ENCODE results near the gene VPS13A.

Gene VPS13A

DNA sequence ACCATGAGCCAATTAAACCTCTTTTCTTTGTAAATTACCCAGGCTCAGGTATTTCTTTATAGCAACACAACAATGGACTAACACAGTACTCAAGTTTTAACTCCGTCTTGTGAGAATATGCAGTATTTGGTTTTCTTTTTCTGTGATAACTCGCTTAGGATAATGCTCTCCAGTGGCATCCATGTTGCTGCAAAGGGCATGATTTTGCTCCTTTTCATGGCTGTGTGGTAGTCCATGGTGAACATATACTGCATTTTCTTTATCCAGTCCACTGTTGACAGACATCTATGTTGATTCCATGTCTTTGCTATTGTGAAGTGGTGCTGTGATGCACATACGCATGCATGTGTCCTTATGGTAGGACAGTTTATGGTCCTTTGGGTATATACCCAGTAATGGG is 10.9 kb downstream of the VPS13A start:
- 100% methylated on average over 1 of the region's 3 CpGs; no CpG with 5 or more reads in 1 of the 2 experiments for WGBS, 2 experiments (ENCODE audit: insufficient coverage in 2 of 2)
- Histone ChIP-seq H3K9me3 (ENCODE audit: control insufficient read depth, low read length) (no peaks in the 10 kb centered on the region), H3K4me1 (ENCODE audit: control insufficient read depth, insufficient read depth, low read length, poor library complexity, severe bottlenecking) (no peaks in the 10 kb centered on the region), H3K27ac (ENCODE audit: low read depth, low read length, severe bottlenecking) (no peak overlapping the region), H3K4me3 (ENCODE audit: extremely low read depth, insufficient read depth, low read length, poor library complexity, severe bottlenecking) (no peak overlapping the region), H3K36me3 (ENCODE audit: control insufficient read depth, insufficient read depth, low read length) (no peaks in the 10 kb centered on the region)

DNA sequence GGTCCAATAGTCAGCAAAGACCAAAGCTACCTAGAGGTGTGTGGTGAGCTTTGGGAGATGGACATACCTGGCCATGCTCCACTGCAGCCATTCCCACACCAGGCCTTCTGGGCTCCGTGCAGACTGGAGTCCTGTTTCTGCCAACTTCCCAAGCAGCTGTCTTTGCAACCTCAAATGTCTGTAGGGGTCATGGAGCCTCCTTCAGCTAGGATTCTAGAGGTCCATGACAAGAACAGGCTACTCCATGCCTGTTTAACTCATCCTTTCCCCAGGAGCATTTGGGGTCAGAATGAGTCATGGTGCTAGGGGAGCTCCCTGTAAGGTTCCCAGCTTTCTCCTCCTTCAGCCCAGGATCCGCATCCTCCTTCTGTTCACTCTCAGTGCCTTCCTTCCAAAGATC is 17.1 kb downstream of the VPS13A start:
- Histone ChIP-seq H3K4me3 (ENCODE audit: extremely low read depth, insufficient read depth, low read length, poor library complexity, severe bottlenecking) (no peak overlapping the region), H3K4me1 (ENCODE audit: control insufficient read depth, insufficient read depth, low read length, poor library complexity, severe bottlenecking) (no peaks in the 10 kb centered on the region), H3K27ac (ENCODE audit: low read depth, low read length, severe bottlenecking) (no peak overlapping the region), H3K9me3 (ENCODE audit: control insufficient read depth, low read length) (no peaks in the 10 kb centered on the region), H3K36me3 (ENCODE audit: control insufficient read depth, insufficient read depth, low read length) (no peaks in the 10 kb centered on the region)
- WGBS, 2 experiments (ENCODE audit: insufficient coverage in 2 of 2), result 83 to 100% methylated on average over 1 to 2 of the region's 2 CpGs

DNA sequence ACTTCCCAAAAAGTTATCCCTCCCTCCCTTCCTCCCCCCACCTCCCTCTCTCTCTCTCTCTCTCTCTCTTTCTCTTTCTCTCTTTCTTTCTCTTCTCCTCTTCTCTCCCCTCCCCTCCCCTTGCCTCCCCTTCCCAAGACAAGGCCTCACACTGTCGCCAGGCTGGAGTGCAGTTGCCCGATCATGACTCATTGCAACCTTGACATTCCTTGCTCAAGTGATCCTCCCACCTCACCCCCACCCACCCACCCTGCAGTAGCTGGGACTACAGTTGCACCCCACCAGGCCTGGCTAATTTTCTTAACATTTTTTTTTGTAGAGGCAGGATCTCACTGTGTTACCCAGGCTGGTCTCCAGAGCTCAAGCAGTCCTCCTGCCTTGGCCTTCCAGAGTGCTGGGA is 32.8 kb downstream of the VPS13A start:
- Histone ChIP-seq H3K4me3 (ENCODE audit: extremely low read depth, insufficient read depth, low read length, poor library complexity, severe bottlenecking) (no peak overlapping the region), H3K4me1 (ENCODE audit: control insufficient read depth, insufficient read depth, low read length, poor library complexity, severe bottlenecking) (no peaks in the 10 kb centered on the region), H3K27ac (ENCODE audit: low read depth, low read length, severe bottlenecking) (no peak overlapping the region), H3K9me3 (ENCODE audit: control insufficient read depth, low read length) (no peaks in the 10 kb centered on the region), H3K36me3 (ENCODE audit: control insufficient read depth, insufficient read depth, low read length) (no peaks in the 10 kb centered on the region)
- WGBS, 2 experiments (ENCODE audit: insufficient coverage in 2 of 2), result no CpG with 5 or more reads among the region's 2 CpGs

DNA sequence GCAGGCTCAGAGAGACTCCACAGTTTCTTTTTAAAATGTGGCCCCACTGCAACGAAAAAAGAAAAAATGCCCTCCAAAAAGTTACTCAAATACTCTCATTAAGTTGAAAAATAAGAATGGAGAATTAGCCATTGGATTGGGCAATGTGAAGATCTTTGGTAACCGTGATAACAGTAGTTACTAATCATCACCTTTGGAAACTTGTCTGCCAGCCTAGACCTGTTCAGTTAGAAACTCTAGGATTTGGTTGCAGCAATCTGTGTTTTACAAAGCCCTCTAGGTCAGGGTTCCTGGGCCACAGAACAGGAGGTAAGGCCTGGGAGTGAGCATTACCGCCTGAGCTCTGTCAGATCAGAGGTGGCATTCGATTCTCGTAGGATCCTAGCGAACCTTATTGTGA is 34.2 kb downstream of the VPS13A start:
- 93 to 100% methylated on average over 5 of the region's 6 CpGs for WGBS, 2 experiments (ENCODE audit: insufficient coverage in 2 of 2)

DNA sequence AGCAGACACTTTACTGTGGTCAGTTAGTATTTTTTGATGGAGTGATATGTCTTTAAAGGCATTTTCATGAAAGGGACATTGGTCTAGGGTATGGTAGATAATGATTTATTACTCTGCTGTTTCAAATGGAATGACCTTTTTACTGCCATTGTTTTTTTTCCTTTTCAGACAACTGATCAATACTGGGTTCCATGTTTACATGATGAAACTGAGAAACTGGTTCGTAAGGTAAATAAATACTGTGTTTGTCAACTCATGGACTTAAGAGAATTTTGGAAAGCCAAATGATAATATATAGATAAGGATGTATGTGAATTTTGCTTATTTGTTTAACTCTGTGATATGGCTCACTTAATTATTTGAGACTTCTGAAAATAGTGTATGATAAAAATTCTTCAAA is 35.5 kb downstream of the VPS13A start:
- H3K36me3 ChIP-seq (ENCODE audit: control insufficient read depth, insufficient read depth, low read length), result no peaks in the 10 kb centered on the region
- no peaks in the 10 kb centered on the region for H3K9me3 ChIP-seq (ENCODE audit: control insufficient read depth, low read length)
- whole genome bisulfite sequencing, 2 experiments (ENCODE audit: insufficient coverage in 2 of 2), result 89 to 100% methylated on average over 1 of the region's 1 CpG
- H3K27ac ChIP-seq (ENCODE audit: low read depth, low read length, severe bottlenecking), result no peak overlapping the region
- H3K4me3 ChIP-seq (ENCODE audit: extremely low read depth, insufficient read depth, low read length, poor library complexity, severe bottlenecking), result no peak overlapping the region
- H3K4me1 ChIP-seq (ENCODE audit: control insufficient read depth, insufficient read depth, low read length, poor library complexity, severe bottlenecking), result no peaks in the 10 kb centered on the region

More for the DNA sequence above, 34.2 kb downstream of the VPS13A start:
- no peak overlapping the region for H3K4me3 ChIP-seq (ENCODE audit: extremely low read depth, insufficient read depth, low read length, poor library complexity, severe bottlenecking)
- no peak overlapping the region for H3K27ac ChIP-seq (ENCODE audit: low read depth, low read length, severe bottlenecking)
- H3K9me3 ChIP-seq (ENCODE audit: control insufficient read depth, low read length), result no peaks in the 10 kb centered on the region
- no peaks in the 10 kb centered on the region for H3K36me3 ChIP-seq (ENCODE audit: control insufficient read depth, insufficient read depth, low read length)
- H3K4me1 ChIP-seq (ENCODE audit: control insufficient read depth, insufficient read depth, low read length, poor library complexity, severe bottlenecking), result no peaks in the 10 kb centered on the region

DNA sequence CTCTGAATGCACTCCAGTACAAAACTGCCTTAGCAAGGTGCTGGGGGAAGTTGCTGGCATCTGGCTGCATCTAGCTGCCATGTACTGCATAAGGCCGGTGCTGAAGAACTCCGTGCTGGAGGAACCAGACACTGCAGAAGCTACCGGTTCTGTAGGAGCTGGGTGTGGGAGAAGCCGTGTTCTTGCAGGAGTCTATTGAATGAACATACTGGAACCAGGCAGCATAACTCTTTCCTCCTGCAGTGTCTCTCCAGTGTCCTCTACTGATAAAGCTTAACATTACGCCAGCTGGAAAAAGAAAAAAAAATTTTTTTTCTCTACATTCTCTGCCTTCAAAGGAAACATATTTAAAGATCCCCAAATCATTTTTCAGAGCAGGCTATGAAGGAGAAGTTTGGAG is 38.5 kb downstream of the VPS13A start:
- WGBS, 2 experiments (ENCODE audit: insufficient coverage in 2 of 2), result 91 to 92% methylated on average over 3 of the region's 5 CpGs

DNA sequence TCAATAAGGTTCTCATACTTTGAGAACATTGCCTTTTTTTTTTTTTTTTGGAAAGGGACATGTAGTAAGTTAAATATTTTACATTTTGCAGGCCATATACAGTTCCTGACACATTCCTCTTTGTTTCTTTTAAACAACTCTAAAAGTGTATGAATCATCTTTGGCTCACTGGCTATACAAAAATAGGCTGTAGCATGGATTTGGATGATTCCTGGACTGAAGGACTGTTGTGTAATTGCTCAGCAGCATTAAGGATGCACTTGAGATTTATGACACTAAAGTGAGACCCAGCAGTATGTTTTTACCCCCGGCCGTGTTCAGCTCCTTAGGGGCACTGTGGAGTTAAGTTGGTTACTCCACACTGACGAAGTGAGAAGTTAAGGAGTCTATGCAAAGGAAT is 41.3 kb downstream of the VPS13A start:
- Histone ChIP-seq H3K27ac (ENCODE audit: low read depth, low read length, severe bottlenecking) (no peak overlapping the region), H3K4me3 (ENCODE audit: extremely low read depth, insufficient read depth, low read length, poor library complexity, severe bottlenecking) (no peak overlapping the region), H3K9me3 (ENCODE audit: control insufficient read depth, low read length) (no peaks in the 10 kb centered on the region), H3K4me1 (ENCODE audit: control insufficient read depth, insufficient read depth, low read length, poor library complexity, severe bottlenecking) (no peaks in the 10 kb centered on the region), H3K36me3 (ENCODE audit: control insufficient read depth, insufficient read depth, low read length) (no peaks in the 10 kb centered on the region)
- 88 to 94% methylated on average over 3 of the region's 3 CpGs for WGBS, 2 experiments (ENCODE audit: insufficient coverage in 2 of 2)

More for the DNA sequence above, 38.5 kb downstream of the VPS13A start:
- no peaks in the 10 kb centered on the region for H3K9me3 ChIP-seq (ENCODE audit: control insufficient read depth, low read length)
- no peak overlapping the region for H3K4me3 ChIP-seq (ENCODE audit: extremely low read depth, insufficient read depth, low read length, poor library complexity, severe bottlenecking)
- H3K36me3 ChIP-seq (ENCODE audit: control insufficient read depth, insufficient read depth, low read length), result no peaks in the 10 kb centered on the region
- H3K4me1 ChIP-seq (ENCODE audit: control insufficient read depth, insufficient read depth, low read length, poor library complexity, severe bottlenecking), result no peaks in the 10 kb centered on the region
- H3K27ac ChIP-seq (ENCODE audit: low read depth, low read length, severe bottlenecking), result no peak overlapping the region

DNA sequence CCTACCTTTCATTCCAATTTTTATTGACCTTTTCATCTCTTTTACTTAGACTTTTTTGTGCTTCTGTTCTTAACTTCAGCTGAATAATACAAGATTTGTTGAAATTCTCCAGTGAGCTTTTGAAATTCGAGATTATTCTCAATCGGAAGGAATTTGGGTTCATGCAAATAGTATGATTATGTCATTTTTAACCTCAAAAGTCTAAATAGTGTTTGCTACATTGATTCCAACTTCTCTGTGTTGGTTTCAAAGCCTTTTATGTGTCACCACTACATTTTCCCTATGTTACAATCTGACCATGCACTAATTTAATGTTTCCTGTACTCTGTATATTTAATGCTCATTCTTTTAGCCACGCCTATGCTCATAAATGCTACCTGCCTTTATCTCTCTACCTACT is 44.1 kb downstream of the VPS13A start:
- Histone ChIP-seq H3K4me1 (ENCODE audit: control insufficient read depth, insufficient read depth, low read length, poor library complexity, severe bottlenecking) (no peaks in the 10 kb centered on the region), H3K4me3 (ENCODE audit: extremely low read depth, insufficient read depth, low read length, poor library complexity, severe bottlenecking) (no peak overlapping the region), H3K9me3 (ENCODE audit: control insufficient read depth, low read length) (no peaks in the 10 kb centered on the region), H3K27ac (ENCODE audit: low read depth, low read length, severe bottlenecking) (no peak overlapping the region), H3K36me3 (ENCODE audit: control insufficient read depth, insufficient read depth, low read length) (no peaks in the 10 kb centered on the region)
- 100% methylated on average over 1 of the region's 3 CpGs; no CpG with 5 or more reads in 1 of the 2 experiments for WGBS, 2 experiments (ENCODE audit: insufficient coverage in 2 of 2)

DNA sequence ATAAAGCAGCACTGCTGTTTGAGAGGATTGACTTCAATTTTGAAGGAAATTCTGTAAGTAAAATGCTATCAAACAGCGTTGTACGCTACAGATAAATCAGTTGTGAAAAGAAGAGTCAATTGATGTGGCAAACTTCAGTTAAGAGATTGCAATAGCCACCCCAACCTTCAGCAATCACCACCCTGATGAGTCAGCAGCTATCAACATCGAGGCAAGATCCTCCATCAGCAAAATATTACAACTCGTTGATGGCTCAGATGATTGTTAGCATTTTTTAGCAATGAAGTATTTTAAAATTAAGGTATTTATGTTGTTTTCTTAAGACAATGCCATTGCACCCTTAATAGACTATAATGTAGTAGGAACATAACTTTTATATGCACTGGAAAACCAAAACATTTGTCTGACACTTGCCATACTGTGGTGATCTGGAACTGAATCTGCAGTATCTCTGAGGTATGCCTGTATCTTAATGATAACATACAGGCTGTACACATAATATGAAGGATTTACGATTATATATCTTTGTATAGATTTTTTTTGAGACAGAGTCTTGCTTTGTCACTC is 47.5 kb downstream of the VPS13A start:
- Histone ChIP-seq H3K9me3 (ENCODE audit: control insufficient read depth, low read length) (no peaks in the 10 kb centered on the region), H3K36me3 (ENCODE audit: control insufficient read depth, insufficient read depth, low read length) (peaks cover 7% of the 10 kb centered on the region), H3K4me3 (ENCODE audit: extremely low read depth, insufficient read depth, low read length, poor library complexity, severe bottlenecking) (no peak overlapping the region), H3K27ac (ENCODE audit: low read depth, low read length, severe bottlenecking) (no peak overlapping the region), H3K4me1 (ENCODE audit: control insufficient read depth, insufficient read depth, low read length, poor library complexity, severe bottlenecking) (no peaks in the 10 kb centered on the region)
- 100% methylated on average over 1 of the region's 5 CpGs; no CpG with 5 or more reads in 1 of the 2 experiments for WGBS, 2 experiments (ENCODE audit: insufficient coverage in 2 of 2)

DNA sequence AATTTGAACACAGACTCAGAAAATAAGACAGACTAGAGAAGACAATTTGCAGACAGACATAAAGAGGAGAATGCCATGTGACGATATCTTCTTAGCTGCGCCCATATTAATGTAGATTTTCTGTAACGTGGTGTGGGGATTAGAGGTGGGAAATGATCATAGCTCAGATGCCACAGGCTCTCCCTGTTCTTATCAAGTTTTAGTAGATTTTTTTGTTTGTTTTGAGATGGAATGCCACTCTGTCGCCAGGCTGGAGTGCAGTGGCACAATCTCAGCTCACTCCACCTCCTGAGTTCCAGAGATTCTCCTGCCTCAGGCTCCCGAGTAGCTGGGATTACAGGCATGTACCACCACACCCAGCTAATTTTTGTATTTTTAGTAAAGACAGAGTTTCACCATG is 59.4 kb downstream of the VPS13A start:
- H3K27ac ChIP-seq (ENCODE audit: low read depth, low read length, severe bottlenecking), result no peak overlapping the region
- WGBS, 2 experiments (ENCODE audit: insufficient coverage in 2 of 2), result 67 to 82% methylated on average over 2 to 5 of the region's 5 CpGs

DNA sequence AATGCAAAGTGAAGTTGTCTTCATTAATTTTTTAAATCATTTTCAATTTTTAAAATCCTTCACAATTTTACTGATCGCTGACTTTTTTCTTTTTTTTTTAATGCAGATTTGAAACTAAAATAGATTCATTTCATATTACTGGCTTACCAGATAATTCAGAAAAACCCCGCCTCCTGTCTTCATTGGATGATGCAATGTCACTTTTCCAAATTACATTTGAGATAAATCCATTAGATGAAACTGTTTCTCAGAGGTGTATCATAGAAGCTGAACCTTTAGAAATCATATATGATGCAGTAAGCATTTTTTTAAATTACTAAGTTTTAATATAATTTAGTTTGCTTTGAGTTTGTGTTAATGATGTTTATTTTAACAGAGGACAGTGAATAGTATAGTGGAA is 60.6 kb downstream of the VPS13A start:
- no peak overlapping the region for H3K27ac ChIP-seq (ENCODE audit: low read depth, low read length, severe bottlenecking)
- no peaks in the 10 kb centered on the region for H3K9me3 ChIP-seq (ENCODE audit: control insufficient read depth, low read length)
- peaks cover 4% of the 10 kb centered on the region for H3K36me3 ChIP-seq (ENCODE audit: control insufficient read depth, insufficient read depth, low read length)
- H3K4me3 ChIP-seq (ENCODE audit: extremely low read depth, insufficient read depth, low read length, poor library complexity, severe bottlenecking), result no peak overlapping the region
- WGBS, 2 experiments (ENCODE audit: insufficient coverage in 2 of 2), result no CpG with 5 or more reads among the region's 2 CpGs
- H3K4me1 ChIP-seq (ENCODE audit: control insufficient read depth, insufficient read depth, low read length, poor library complexity, severe bottlenecking), result no peaks in the 10 kb centered on the region

More for the DNA sequence above, 59.4 kb downstream of the VPS13A start:
- H3K36me3 ChIP-seq (ENCODE audit: control insufficient read depth, insufficient read depth, low read length), result peaks cover 3% of the 10 kb centered on the region
- H3K4me3 ChIP-seq (ENCODE audit: extremely low read depth, insufficient read depth, low read length, poor library complexity, severe bottlenecking), result no peak overlapping the region
- H3K9me3 ChIP-seq (ENCODE audit: control insufficient read depth, low read length), result no peaks in the 10 kb centered on the region
- H3K4me1 ChIP-seq (ENCODE audit: control insufficient read depth, insufficient read depth, low read length, poor library complexity, severe bottlenecking), result no peaks in the 10 kb centered on the region

Measured in mesodermal cell (in vitro differentiated cells).